Adrenal gland (tissue), 12 donors: ENCODE results near the gene SUGP1. TPM values are rescaled to one million over a fixed set of nuclear protein-coding genes. Genes with fewer than 3 reads are reported as not detected.

Experiments used
- DNase-seq, 7 donors: peaks; one replicate each; pipeline ENCODE4 v3.0.0-alpha.2; 2019 to 2020
- H3K27ac ChIP-seq, 5 donors: fragments of 200-600 bp; sonication (generic) in 4 of 5; 1 replicate in 3 of 5; 2 replicates in 2 of 5; pipeline versions ENCODE4 v1.5.1 to v1.8.0; 2016 to 2020; ENCODE audit warnings: mild to moderate bottlenecking in 1 of 5
- H3K27me3 ChIP-seq: fragments of 200-600 bp; 2 replicates; pipeline ENCODE4 v1.8.0; 2021
- H3K36me3 ChIP-seq, 2 donors: fragments of 200-600 bp; replicated peaks in 1 of 2; 1 replicate in 1 of 2; 2 replicates in 1 of 2; pipeline versions ENCODE4 v1.5.1 to v1.8.0; 2018 to 2022
- H3K4me1 ChIP-seq, 2 donors: fragments of 200-600 bp; replicated peaks in 1 of 2; 1 replicate in 1 of 2; 2 replicates in 1 of 2; pipeline versions ENCODE4 v1.5.1 to v1.8.0; 2018 to 2021
- H3K4me3 ChIP-seq, 4 donors: fragments of 200-600 bp; sonication (generic) in 3 of 4; one replicate each; pipeline ENCODE4 v1.5.1; 2016 to 2018
- H3K9me3 ChIP-seq, 3 donors: fragments of 200-600 bp; sonication (generic) in 1 of 3; replicated peaks in 1 of 3; 1 replicate in 2 of 3; 2 replicates in 1 of 3; pipeline versions ENCODE4 v1.5.1 to v1.8.0; 2016 to 2021
- POLR2A ChIP-seq, 2 donors: fragments of 450-650 bp; IDR thresholded peaks; one replicate each; pipeline ENCODE4 v1.6.1; 2017; ENCODE audit warnings: antibody characterized with exemption in 2 of 2, mild to moderate bottlenecking in 2 of 2, moderate library complexity in 1 of 2
- WGBS, 4 donors: extraction: QIAGEN DNeasy Blood & Tissue Kit in 2 of 4; methylation state at CpG; one replicate each; pipeline versions ENCODE4 v1.1.5 to v1.1.7; 2013 to 2017; 5-methylcytosine and 5-hydroxymethylcytosine counted together
- intact Hi-C, 2 donors: fragments of 100-400 bp; cut with DNase I; formaldehyde crosslinking; loops; one replicate each; pipeline versions ENCODE4 v1.14.1 to v1.15.0; 2022 to 2023
- polyA plus RNA-seq, 3 donors: library from polyadenylated mRNA; stranded (reverse); fragments of 200-250 nt in 2 of 3; fragments of 350-450 nt in 1 of 3; fragmentation: Illumina TruSeq in 1 of 3; extraction: RNeasy Lipid Tissue Mini Kit (QIAGEN cat#74804) in 1 of 3; gene quantifications; one replicate each; pipeline ENCODE4 v1.2.3, GENCODE V29; 2013 to 2014
- total RNA-seq, 9 donors: library from RNA; depleted of rRNA in 4 of 9; stranded (reverse); fragments of >200 nt in 4 of 9; fragments of 120-200 nt in 1 of 9; fragmentation: NEBNext Ultra II Directional in 1 of 9; extraction: Animal tissue kit (Norgen Biotek cat#: 25700) in 1 of 9; gene quantifications; one replicate each; pipeline versions ENCODE4 v1.1.0 to v1.2.4, GENCODE V29; 2013 to 2023
- TF ChIP-seq, protein P1 (sequence below), 6 experiments: fragments of 450-650 bp in 4 of 6; fragments of 200-600 bp in 2 of 6; sonication (generic) in 1 of 6; IDR thresholded peaks; 1 replicate in 5 of 6; 2 replicates in 1 of 6; pipeline versions ENCODE4 v1.5.1 to v1.8.0; 2016 to 2021; ENCODE audit warnings: antibody characterized with exemption in 6 of 6, mild to moderate bottlenecking in 2 of 6, moderate library complexity in 1 of 6
- donor health status: healthy with polysubstance abuse.
- donor health status: Bipolar disorder and iron deficiency.
- donor health status: DM: yes; HTN: yes; CAD: no.
- donor health status: DM: no; HTN: no; CAD: no.
- donor health status: DM: no; HTN: no; CAD: no.
- donor health status: DM: yes; HTN: yes; CAD: no.

SUGP1 gene
- total and polyA plus RNA-seq, 12 donors = 25.5 to 130 (median 60.5) TPM

GRCh38 chr19:19285686-19286085 lies 34.6 kb downstream of the SUGP1 start:
- no peak for TF ChIP-seq POLR2A (IDR thresholded peaks at IDR 0.05)
- TF ChIP-seq, protein P1, sequence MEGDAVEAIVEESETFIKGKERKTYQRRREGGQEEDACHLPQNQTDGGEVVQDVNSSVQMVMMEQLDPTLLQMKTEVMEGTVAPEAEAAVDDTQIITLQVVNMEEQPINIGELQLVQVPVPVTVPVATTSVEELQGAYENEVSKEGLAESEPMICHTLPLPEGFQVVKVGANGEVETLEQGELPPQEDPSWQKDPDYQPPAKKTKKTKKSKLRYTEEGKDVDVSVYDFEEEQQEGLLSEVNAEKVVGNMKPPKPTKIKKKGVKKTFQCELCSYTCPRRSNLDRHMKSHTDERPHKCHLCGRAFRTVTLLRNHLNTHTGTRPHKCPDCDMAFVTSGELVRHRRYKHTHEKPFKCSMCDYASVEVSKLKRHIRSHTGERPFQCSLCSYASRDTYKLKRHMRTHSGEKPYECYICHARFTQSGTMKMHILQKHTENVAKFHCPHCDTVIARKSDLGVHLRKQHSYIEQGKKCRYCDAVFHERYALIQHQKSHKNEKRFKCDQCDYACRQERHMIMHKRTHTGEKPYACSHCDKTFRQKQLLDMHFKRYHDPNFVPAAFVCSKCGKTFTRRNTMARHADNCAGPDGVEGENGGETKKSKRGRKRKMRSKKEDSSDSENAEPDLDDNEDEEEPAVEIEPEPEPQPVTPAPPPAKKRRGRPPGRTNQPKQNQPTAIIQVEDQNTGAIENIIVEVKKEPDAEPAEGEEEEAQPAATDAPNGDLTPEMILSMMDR (IDR thresholded peaks at IDR 0.05) = no peak
- intact Hi-C loops = no loop called here
- H3K27ac ChIP-seq = no peak overlapping the region
- H3K36me3 ChIP-seq = peaks cover 0 to 70% of the 10 kb centered on the region in 2 donors
- H3K4me3 ChIP-seq = no peak overlapping the region
- DNase-seq = no peak
- H3K9me3 ChIP-seq = no peaks in the 10 kb centered on the region
- no peaks in the 10 kb centered on the region for H3K4me1 ChIP-seq
- WGBS, 4 donors = 91 to 100% (median 96%) methylated on average over 10 of the region's 10 CpGs
- no peaks in the 10 kb centered on the region for H3K27me3 ChIP-seq

- Histone ChIP-seq H3K27me3 (no peaks in the 10 kb centered on the region), H3K4me1 (no peaks in the 10 kb centered on the region), H3K4me3 (no peak overlapping the region), H3K27ac (no peak overlapping the region), H3K36me3 (peaks cover 0 to 75% of the 10 kb centered on the region in 2 donors), H3K9me3 (no peaks in the 10 kb centered on the region)
- no peak for DNase-seq
- WGBS, 4 donors = 81 to 89% (median 85%) methylated on average over 5 to 16 of the region's 16 CpGs
- intact Hi-C loops = no loop called here
- no peak for TF ChIP-seq POLR2A (IDR thresholded peaks at IDR 0.05)
- TF ChIP-seq, protein P1 (IDR thresholded peaks at IDR 0.05) = no peak
These were observed 39.7 kb downstream of the SUGP1 start for GRCh38 chr19:19280561-19280960.

DNA sequence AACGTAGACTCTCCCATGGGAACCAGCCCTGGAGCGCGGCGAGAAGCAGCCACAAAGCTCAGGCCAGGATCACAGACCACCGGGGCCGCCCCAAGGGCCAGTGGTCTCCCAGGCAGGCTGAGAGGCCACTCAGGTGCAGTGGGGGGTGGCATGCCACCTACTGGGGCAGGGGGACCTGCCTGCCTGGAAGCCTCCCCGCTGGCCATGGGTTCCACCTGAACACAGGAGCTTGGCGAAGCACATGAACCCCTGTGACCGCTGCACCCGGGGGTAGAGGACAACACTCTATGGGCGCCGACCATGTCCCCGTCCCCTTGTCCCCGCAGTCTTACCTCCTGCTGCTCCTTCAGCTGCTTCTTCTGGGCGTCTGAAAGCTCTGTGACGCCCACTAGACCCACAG lies 40.5 kb downstream of the SUGP1 start:
- TF ChIP-seq POLR2A (IDR thresholded peaks at IDR 0.05) = no peak
- TF ChIP-seq, protein P1 (IDR thresholded peaks at IDR 0.05) = no peak
- Histone ChIP-seq H3K27ac (no peak overlapping the region), H3K4me1 (no peaks in the 10 kb centered on the region), H3K9me3 (no peaks in the 10 kb centered on the region), H3K36me3 (peaks cover 0 to 81% of the 10 kb centered on the region in 2 donors), H3K4me3 (no peak overlapping the region), H3K27me3 (no peaks in the 10 kb centered on the region)
- DNase-seq = no peak
- intact Hi-C loops = no loop called here
- WGBS, 4 donors = 83 to 98% (median 94%) methylated on average over 10 to 16 of the region's 16 CpGs

GRCh38 chr19:19279062-19279612 lies 41.2 kb downstream of the SUGP1 start:
- TF ChIP-seq POLR2A (IDR thresholded peaks at IDR 0.05) = no peak
- TF ChIP-seq, protein P1 (IDR thresholded peaks at IDR 0.05) = no peak
- Histone ChIP-seq H3K27ac (no peak overlapping the region), H3K9me3 (no peaks in the 10 kb centered on the region), H3K36me3 (peaks cover 0 to 75% of the 10 kb centered on the region in 2 donors), H3K27me3 (no peaks in the 10 kb centered on the region), H3K4me3 (no peak overlapping the region), H3K4me1 (no peaks in the 10 kb centered on the region)
- DNase-seq = no peak
- 87 to 94% (median 91%) methylated on average over 9 to 19 of the region's 19 CpGs for WGBS, 4 donors
- intact Hi-C loops = no loop called here
